NK-92 (cell line): ENCODE measurements around the gene EXD3.

ENCODE experiments used
- DNase-seq: peaks from one replicate; lab custom pipeline; 2025; ENCODE audit not compliant: unreplicated experiment; lab: John Stamatoyannopoulos, UW

The EXD3 gene

GRCh38 chr9:137319739-137320551, 103.0 kb downstream of the EXD3 start:
- DNase-seq = no peak

GRCh38 chr9:137319011-137319738, 103.8 kb downstream of the EXD3 start:
- DNase-seq = no peak

GRCh38 chr9:137318602-137319001, 104.4 kb downstream of the EXD3 start:
- DNase-seq = no peak

- no peak for DNase-seq
These were observed 105.0 kb downstream of the EXD3 start for GRCh38 chr9:137317718-137318511.

- no peak for DNase-seq
These were observed 105.8 kb downstream of the EXD3 start for GRCh38 chr9:137317021-137317717.

GRCh38 chr9:137316012-137316981, 106.7 kb downstream of the EXD3 start:
- DNase-seq = no peak

GRCh38 chr9:137315581-137316011, 107.4 kb downstream of the EXD3 start:
- no peak for DNase-seq

GRCh38 chr9:137314561-137315560, 108.1 kb downstream of the EXD3 start:
- DNase-seq = no peak

GRCh38 chr9:137313956-137314560, 108.9 kb downstream of the EXD3 start:
- DNase-seq = no peak

- DNase-seq = no peak
These were observed 109.5 kb downstream of the EXD3 start for GRCh38 chr9:137313326-137313936.

GRCh38 chr9:137312852-137313325, 110.1 kb downstream of the EXD3 start:
- no peak for DNase-seq

- DNase-seq = no peak
These were observed 110.7 kb downstream of the EXD3 start for GRCh38 chr9:137311986-137312851.

GRCh38 chr9:137311171-137311985, 111.6 kb downstream of the EXD3 start:
- no peak for DNase-seq

GRCh38 chr9:137310189-137311052, 112.5 kb downstream of the EXD3 start:
- no peak for DNase-seq
